Muscle layer of colon (tissue), 2 donors: ENCODE data around the gene CCDC33.

Experiments
- H3K27ac ChIP-seq: one replicate; pipeline ENCODE4 v1.7.0; 2013; ENCODE audit warnings: low read depth, mild to moderate bottlenecking, low read length, moderate library complexity
- H3K27me3 ChIP-seq, 2 donors: one replicate each; pipeline ENCODE4 v1.7.0; 2013; ENCODE audit warnings: low read length in 2 of 2, mild to moderate bottlenecking in 2 of 2; ENCODE audit not compliant: insufficient read depth in 2 of 2, control insufficient read depth in 1 of 2
- H3K36me3 ChIP-seq: one replicate; pipeline ENCODE4 v1.7.0; 2013; ENCODE audit warnings: mild to moderate bottlenecking, low read length; ENCODE audit not compliant: insufficient read depth
- H3K4me1 ChIP-seq: one replicate; pipeline ENCODE4 v1.7.0; 2013; ENCODE audit warnings: mild to moderate bottlenecking, low read length; ENCODE audit not compliant: insufficient read depth
- H3K4me3 ChIP-seq, 2 donors: one replicate each; pipeline ENCODE4 v1.7.0; 2013; ENCODE audit warnings: low read length in 2 of 2, low read depth in 1 of 2, mild to moderate bottlenecking in 1 of 2, moderate library complexity in 1 of 2
- H3K9ac ChIP-seq: one replicate; pipeline ENCODE4 v1.7.0; 2013; ENCODE audit warnings: low read length
- H3K9me3 ChIP-seq: one replicate; pipeline ENCODE4 v1.7.0; 2013; ENCODE audit warnings: mild to moderate bottlenecking, low read length
- donor health status: abdominal sarcoma.
- donor health status: Adenocarcinoma of cecum.

CCDC33 gene

DNA sequence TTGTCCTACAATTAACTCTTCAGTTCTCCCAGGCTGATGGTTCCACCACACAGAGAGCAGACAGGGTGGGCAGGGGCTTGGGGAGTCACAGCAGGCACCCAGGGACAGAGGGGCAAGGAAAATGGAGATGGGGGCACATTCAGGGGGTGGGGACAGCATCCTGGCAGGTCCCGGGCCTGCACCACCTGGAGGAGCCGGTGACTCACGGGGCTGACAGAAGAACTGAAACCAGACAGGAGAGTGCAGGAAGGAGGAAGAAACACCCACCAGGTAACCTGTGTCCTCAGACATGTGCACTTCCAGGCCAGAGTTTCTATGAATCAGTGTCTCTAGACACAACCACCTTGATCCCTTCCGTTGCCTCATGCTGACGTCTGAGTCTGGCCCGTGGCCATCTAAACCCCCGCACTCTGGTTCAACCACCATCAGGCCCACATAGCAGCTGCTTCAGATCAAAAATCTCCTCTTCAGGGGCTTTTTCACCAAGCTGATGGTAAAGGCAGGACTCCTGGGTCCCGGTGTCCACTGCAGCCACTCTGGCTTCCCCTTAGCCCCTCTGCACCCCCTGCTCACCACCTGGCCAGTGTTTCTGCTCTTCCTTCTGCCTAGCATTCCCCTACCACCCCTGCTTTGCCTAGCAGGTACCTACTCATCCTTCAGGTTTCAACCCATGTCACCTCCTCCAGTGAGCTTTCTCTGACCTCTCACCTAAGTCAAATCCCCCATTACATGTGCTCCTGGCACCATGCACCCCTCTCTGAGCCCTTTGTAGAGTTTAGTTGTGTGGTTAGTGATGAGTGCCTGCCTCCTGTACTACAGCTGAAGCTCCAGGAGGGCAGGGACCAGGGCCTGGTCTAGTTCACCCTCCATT is 147.8 kb downstream of the CCDC33 start:
- H3K4me1 ChIP-seq, result no peaks in the 10 kb centered on the region
- no peaks in the 10 kb centered on the region for H3K9me3 ChIP-seq
- H3K9ac ChIP-seq, result no peak overlapping the region
- no peaks in the 10 kb centered on the region for H3K27me3 ChIP-seq
- no peaks in the 10 kb centered on the region for H3K36me3 ChIP-seq
- H3K4me3 ChIP-seq, result no peak overlapping the region
- H3K27ac ChIP-seq, result no peak overlapping the region

DNA sequence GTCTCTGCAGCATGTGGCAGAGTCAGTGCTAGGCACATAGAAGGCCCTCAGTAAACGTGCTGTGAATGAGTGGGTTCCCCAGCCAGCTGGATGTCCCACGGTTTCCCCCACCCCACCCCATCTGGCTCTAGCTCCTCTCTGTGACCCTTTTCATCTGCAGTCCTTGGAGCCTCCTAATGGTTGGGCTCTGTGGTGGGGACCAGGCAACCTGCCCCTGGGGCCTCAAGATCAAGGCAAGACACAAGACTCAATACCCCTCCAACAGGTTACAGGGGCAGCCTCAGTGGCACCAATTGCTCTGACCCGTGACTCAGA is 148.4 kb downstream of the CCDC33 start:
- Histone ChIP-seq H3K9me3 (no peaks in the 10 kb centered on the region), H3K9ac (no peak overlapping the region), H3K4me3 (no peak overlapping the region), H3K4me1 (no peaks in the 10 kb centered on the region), H3K27ac (no peak overlapping the region), H3K27me3 (no peaks in the 10 kb centered on the region), H3K36me3 (no peaks in the 10 kb centered on the region)

GRCh38 chr15:74384881-74385643 is 148.9 kb downstream of the CCDC33 start:
- Histone ChIP-seq H3K4me3 (no peak overlapping the region), H3K27ac (no peak overlapping the region), H3K27me3 (no peaks in the 10 kb centered on the region), H3K9me3 (no peaks in the 10 kb centered on the region), H3K36me3 (no peaks in the 10 kb centered on the region), H3K4me1 (no peaks in the 10 kb centered on the region), H3K9ac (no peak overlapping the region)

- Histone ChIP-seq H3K9ac (no peak overlapping the region), H3K27ac (no peak overlapping the region), H3K4me1 (no peaks in the 10 kb centered on the region), H3K27me3 (no peaks in the 10 kb centered on the region), H3K4me3 (no peak overlapping the region), H3K9me3 (no peaks in the 10 kb centered on the region), H3K36me3 (no peaks in the 10 kb centered on the region)
Measured at GRCh38 chr15:74385733-74386132, 149.6 kb downstream of the CCDC33 start.
